22Rv1 (cell line): ENCODE results near the gene NUP93.

Source experiments
- CTCF ChIP-seq: fragments of 450-650 bp; IDR thresholded peaks from 2 replicates; pipeline ENCODE4 v1.5.1; 2017; ENCODE audit warnings: mild to moderate bottlenecking
- ZFX ChIP-seq: fragments of 450-650 bp; IDR thresholded peaks from 2 replicates; pipeline ENCODE4 v1.6.1; 2017; ENCODE audit warnings: antibody characterized with exemption, borderline replicate concordance

GRCh38 chr16:56855201-56855600, 125.3 kb downstream of the NUP93 start:
- TF ChIP-seq CTCF (no peak), ZFX (no peak)
